H1 (cell line): ENCODE measurements around the gene CAVIN1. TPM values are rescaled to one million over a fixed set of nuclear protein-coding genes. Genes with fewer than 3 reads are reported as not detected.

Experiments used
- ATF3 ChIP-seq: IDR thresholded peaks from 2 replicates; pipeline ENCODE4 v1.6.1; 2011; ENCODE audit warnings: low read depth, mild to moderate bottlenecking, low read length; ENCODE audit not compliant: insufficient read depth
- CTCF ChIP-seq, 3 experiments: IDR thresholded peaks; 1 replicate in 2 of 3; 2 replicates in 1 of 3; pipeline versions ENCODE4 v1.5.1 to v1.6.1; 2011; ENCODE audit warnings: low read length in 3 of 3, mild to moderate bottlenecking in 3 of 3, inconsistent platforms in 2 of 3, low read depth in 1 of 3, moderate library complexity in 1 of 3; ENCODE audit not compliant: insufficient read depth in 1 of 3; ENCODE audit errors: control extremely low read depth in 1 of 3
- EGR1 ChIP-seq: IDR thresholded peaks from 2 replicates; pipeline ENCODE4 v1.6.1; 2011; ENCODE audit warnings: low read depth, low read length, borderline replicate concordance
- EZH2 ChIP-seq: fragments of 200-600 bp; sonication (generic); IDR thresholded peaks from 2 replicates; pipeline ENCODE4 v1.7.1; 2012; ENCODE audit warnings: low read depth, mild to moderate bottlenecking, moderate library complexity, low read length, inconsistent platforms; ENCODE audit not compliant: severe bottlenecking
- TAF7 ChIP-seq: optimal IDR thresholded peaks from 2 replicates; pipeline ENCODE3; 2011; ENCODE audit warnings: low read depth, mild to moderate bottlenecking, inconsistent platforms, low read length, moderate library complexity, borderline replicate concordance
- polyA plus RNA-seq, 7 experiments: library from polyadenylated mRNA; depleted of rRNA in 3 of 7; stranded (reverse) in 5 of 7; unstranded in 2 of 7; fragments of >200 nt in 5 of 7; fragments of 200-250 nt in 2 of 7; gene quantifications; 1 replicate in 5 of 7; 2 replicates in 1 of 7; 4 replicates in 1 of 7; pipeline versions ENCODE4 v1.2.1 to v1.2.3, GENCODE V29; 2011 to 2013; ENCODE audit warnings: missing spikeins in 2 of 7, mixed read lengths in 2 of 7
- total RNA-seq: library from RNA; stranded (reverse); fragmentation: NEBNext Ultra II Directional; extraction: Animal tissue kit (Norgen Biotek cat#: 25700); gene quantifications from 2 replicates; pipeline ENCODE4 v1.2.1, GENCODE V29; 2021

Gene CAVIN1
- total and polyA plus RNA-seq, 2 of the 8 experiments (the other 6 are each of a cell fraction or from before 2014, with no cell fraction given), result 16.2 to 41.6 TPM

DNA sequence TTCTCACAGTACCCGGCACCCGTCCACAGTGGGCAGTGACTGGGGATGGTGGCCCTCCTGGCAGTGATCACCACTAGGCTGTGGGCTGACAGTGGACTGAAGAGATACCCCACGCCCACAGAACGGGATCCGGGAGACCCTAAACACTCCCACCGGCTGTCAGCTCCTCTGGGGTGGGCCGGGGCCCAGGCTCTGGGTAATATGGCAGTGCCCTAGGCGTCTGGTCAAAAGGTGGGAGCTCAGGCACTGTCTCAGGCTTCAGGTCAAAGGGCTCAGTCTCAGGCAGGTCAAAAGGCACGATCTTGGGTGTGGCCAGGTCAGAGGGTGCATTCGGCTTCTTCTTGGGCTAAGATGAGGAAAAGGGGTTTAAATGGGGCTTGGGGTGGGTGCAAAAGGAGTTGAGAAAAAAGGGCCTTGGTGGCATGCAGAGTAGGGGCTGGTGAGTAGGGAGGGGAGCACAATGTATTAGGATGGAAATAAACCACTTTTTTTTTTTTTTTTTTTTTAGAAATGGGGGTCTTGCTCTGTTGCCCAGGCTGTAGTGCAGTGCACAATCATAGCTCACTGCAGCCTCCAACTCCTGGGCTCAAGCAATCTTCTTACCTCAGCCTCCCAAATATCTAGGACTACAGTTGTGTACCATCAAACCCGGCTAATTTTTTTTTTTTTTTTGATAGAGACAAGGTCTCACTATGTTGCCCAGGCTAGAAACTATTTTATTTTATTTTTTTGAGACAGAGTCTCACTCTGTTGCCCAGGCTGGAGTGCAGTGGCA, 11.0 kb downstream of the CAVIN1 start (continued):
- no peak for TF ChIP-seq ATF3
- TF ChIP-seq TAF7, result no peak
- TF ChIP-seq EGR1, result no peak
- TF ChIP-seq EZH2, result no peak
- TF ChIP-seq CTCF (IDR thresholded peaks at IDR 0.05; ENCODE audit: control extremely low read depth in 1 of 3, insufficient read depth in 1 of 3, low read depth in 1 of 3, low read length in 3 of 3), result no peak
